Measurements from ENCODE around the gene CSRP1.

Gene CSRP1

DNA sequence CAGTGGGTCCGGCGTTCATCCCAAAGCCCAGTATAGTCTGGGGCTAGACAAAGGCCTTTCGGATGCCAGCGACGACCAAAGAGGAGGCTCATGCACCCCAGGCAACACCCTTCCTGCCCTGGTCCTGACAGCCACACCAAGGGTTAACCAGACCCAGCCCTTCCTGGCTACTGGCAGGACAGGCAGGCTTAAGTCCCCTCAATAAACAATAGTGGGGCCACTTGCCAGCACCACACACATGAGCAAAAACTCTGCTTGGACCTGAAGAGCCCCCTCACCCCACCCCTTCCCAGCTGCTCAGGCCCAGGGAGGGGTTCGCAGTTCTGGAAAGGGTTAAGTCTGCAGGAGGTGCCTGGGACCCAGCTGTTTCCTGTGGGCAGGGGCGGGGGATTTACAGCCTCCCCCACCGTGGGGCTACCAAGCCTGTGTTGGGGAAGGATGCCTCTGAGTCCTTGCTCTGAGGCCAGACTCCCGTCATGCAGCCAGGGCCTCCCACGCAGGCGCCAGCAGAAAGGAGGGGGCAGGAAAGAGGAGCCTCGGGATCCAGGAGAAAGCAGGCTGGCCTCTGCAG, 56.1 kb downstream of the CSRP1 start:
- DNase-seq = peak; percentile 67

DNA sequence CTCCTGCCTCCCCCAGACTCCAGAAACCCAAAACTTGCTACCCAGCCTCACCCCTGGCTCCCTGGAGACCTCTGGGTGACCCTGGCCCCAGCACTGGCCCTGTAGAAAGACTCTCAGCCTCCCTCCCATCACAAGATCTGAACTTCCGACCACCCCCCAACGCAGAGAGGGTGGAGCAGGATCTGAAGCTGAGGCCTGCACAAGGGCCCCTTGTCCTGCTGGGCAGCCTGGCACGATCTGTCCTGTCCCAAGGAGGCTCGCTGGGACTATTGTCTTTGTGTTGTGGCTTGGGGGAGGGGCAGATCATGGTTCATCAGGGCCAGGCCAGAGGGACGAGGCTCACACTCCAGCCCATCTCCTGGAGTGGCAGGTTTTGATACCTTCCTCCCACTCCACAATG, 57.9 kb downstream of the CSRP1 start:
- DNase-seq = no peak

DNA sequence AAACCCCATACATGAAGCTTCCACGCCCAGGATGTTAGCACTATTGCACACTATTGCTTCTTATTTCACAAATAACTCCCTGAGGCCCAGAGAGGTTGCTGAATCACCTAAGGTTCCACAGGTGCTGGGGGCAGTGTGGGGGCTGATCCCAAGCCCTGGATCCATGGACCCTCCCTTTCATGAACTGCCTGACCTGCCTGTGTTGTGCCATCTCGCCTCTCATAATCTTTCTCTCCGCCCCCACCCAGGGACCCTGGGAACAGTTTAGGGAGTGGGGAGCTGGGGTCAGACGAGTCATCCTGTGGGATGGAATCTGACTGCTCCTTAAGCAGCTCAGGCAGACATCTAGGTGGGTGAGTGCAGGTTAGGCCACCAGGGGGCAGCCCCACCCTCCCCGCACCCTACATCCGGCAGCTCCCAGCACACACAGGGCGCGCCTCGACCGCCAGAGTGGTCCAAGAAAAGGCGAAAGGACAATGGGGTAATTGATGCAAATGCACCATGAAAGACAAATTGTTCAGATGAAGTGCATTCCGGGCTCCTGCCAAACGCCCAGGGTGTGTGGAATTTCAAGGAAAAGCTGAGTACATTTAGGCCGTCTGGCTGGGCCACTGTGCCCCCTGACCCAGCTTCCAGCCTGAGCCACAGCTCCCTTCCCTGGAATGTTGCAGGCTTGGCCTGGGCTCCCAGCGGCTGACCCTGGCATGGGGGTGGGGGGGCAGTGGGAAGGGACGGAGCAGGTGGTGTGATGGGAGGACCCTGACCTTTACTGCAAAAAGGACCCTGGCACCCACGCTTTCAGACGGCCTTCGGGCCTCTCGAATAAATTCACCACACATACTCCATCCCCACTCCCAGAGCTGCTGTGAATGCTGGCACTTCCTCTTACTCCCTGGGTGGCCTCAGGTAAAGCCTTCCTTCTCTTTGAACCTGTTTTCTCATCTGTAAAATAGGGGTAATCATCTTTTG, 58.7 kb downstream of the CSRP1 start:
- DNase-seq = peak; percentile 74

GRCh38 chr1:201445310-201445709, 61.6 kb downstream of the CSRP1 start:
- no peak for DNase-seq

- DNase-seq = no peak
These were observed 62.1 kb downstream of the CSRP1 start for GRCh38 chr1:201444792-201445191.

GRCh38 chr1:201443747-201444146, 63.2 kb downstream of the CSRP1 start:
- DNase-seq = no peak

DNA sequence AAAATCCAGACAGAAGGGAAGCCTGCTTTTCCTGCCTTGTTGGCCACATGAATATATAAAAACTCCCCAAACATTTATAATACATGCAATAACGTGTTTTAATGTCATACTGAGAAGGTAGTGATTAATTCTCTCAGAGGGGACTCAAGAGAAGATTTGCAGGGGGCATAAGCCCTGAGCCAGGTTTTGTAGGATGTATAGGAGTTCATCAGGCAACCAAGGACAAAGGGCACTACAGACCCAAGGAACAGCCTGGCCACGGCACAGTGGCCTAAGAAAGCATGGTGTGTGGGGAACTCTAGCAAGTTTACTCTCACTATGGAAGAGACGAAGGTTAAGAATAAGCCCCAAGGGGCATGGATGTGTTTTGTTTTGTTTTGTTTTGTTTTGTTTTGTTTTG, 70.0 kb downstream of the CSRP1 start:
- no peak for DNase-seq

GRCh38 chr1:201436393-201436792, 70.5 kb downstream of the CSRP1 start:
- DNase-seq = no peak

- no peak for DNase-seq
These were observed 72.7 kb downstream of the CSRP1 start for GRCh38 chr1:201434266-201434665.

GRCh38 chr1:201433609-201434008, 73.3 kb downstream of the CSRP1 start:
- DNase-seq = no peak

Data from HCEC 1CT (cell line).